ENCODE results near the gene TTC28.
"Not testable (repeated sequence)": the region's sequence is repeated elsewhere in the genome, so short reads cannot be mapped to it uniquely, and the experiment has no call there.

TTC28 gene

GRCh38 chr22:28553108-28553866, 126.4 kb downstream of the TTC28 start:
- DNase-seq = not testable (repeated sequence)

DNA sequence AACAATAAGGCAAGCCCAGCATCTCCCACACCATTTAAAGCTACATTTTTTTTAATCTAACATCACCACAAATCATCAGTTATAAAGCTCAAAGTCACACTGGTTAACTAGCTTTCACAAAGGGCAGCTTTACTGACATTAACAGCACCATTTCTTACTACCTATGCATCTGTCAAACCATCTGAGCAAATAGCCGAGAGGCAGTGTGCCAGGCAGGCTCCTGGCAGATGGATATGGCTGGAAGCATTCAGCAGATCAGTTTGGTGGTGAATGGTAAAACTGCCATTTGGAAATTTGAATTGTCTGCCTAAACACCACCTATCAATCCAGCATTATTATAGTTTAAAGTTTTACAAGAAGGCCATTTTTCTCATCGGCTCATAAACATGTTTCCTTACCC, 131.2 kb downstream of the TTC28 start:
- DNase-seq = no peak

- no peak for DNase-seq
Observed at GRCh38 chr22:28547132-28547842, 132.4 kb downstream of the TTC28 start.

- DNase-seq = no peak
Observed at GRCh38 chr22:28544431-28544868, 135.2 kb downstream of the TTC28 start.

DNA sequence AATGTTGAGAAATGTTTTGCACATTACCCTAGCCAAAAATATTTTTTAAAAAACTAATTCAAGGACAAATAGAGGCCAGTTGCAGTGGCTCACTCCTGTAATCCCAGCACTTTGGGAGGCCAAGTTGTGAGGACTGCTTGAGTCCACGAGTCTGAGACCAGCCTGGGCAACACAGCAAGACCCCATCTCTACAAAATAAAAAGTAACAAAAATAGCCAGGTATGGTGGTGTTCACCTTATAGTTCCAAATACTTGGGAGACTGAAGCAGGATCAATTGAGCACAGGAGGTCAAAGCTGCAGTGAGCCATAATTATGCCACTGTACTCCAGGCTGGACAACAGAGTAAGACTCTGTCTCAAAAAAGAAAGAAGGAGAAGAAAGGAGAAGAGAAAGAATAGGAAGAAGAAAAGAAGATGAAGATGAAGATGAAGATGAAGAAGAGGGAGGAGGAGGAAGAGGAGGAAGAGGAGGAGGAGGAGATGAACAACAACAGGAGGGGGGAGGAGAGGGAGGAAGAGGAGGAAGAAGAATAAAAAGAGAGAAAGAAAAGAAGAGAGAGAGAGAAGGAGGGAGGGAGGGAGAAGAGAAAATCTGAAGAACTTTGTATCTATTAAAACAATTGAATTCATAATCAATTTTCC, 136.5 kb downstream of the TTC28 start:
- no peak for DNase-seq

GRCh38 chr22:28541137-28541536, 138.5 kb downstream of the TTC28 start:
- no peak for DNase-seq

- DNase-seq = no peak
Observed at GRCh38 chr22:28538922-28539321, 140.7 kb downstream of the TTC28 start.

DNA sequence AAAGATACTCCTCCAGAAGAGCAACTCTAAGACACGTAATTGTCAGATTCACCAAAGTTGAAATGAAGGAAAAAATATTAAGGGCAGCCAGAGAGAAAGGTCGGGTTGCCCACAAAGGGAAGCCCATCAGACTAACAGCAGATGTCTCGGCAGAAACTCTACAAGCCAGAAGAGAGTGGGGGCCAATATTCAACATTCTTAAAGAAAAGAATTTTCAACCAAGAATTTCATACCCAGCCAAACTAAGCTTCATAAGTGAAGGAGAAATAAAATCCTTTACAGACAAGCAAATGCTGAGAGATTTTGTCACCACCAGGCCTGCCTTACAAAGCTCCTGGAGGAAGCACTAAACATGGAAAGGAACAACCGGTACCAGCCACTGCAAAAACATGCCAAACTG, 149.1 kb downstream of the TTC28 start:
- not testable (repeated sequence) for DNase-seq

- DNase-seq = not testable (repeated sequence)
Observed at GRCh38 chr22:28529144-28529543, 150.5 kb downstream of the TTC28 start.

- no peak for DNase-seq
Observed at GRCh38 chr22:28521451-28521850, 158.2 kb downstream of the TTC28 start.

GRCh38 chr22:28514321-28514821, 165.3 kb downstream of the TTC28 start:
- no peak for DNase-seq

DNA sequence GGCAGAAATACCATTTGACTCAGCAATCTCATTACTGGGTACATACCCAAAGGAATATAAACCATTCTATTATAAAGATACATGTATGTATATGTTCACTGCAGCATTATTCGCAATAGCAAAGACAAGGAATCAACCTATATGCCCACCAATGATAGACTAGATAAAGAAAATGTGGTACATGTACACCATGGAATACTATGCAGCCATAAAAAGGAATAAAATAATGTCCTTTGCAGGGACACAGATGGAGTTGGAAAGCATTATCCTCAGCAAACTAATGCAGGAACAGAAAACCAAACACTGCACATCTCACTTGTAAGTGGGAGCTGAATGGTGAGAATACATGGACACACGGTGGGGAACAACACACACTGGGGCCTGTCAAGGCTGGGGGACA, 167.3 kb downstream of the TTC28 start:
- not testable (repeated sequence) for DNase-seq

- no peak for DNase-seq
Observed at GRCh38 chr22:28507896-28508295, 171.7 kb downstream of the TTC28 start.

DNA sequence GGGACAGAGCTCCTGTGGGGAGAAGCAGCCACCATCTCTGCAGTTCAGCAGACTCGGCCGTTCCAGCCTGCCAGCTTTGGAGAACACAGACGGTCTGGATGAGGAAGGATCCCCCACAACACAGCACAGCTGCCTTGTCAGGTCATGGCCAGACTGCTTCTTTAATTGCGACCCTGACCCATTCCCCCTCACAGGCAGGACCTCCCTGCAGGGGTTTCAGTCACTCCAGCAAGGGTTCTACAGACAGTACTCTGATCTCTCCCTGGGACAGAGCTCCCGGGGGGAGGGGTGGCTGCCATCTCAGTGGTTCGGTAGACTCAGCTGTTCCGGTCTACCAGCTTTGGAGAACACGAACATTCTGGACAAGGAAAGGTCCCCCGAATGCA, 173.5 kb downstream of the TTC28 start:
- DNase-seq = no peak

GRCh38 chr22:28505416-28506149, 174.1 kb downstream of the TTC28 start:
- no peak for DNase-seq

- no peak for DNase-seq
Observed at GRCh38 chr22:28500006-28500405, 179.6 kb downstream of the TTC28 start.

DNA sequence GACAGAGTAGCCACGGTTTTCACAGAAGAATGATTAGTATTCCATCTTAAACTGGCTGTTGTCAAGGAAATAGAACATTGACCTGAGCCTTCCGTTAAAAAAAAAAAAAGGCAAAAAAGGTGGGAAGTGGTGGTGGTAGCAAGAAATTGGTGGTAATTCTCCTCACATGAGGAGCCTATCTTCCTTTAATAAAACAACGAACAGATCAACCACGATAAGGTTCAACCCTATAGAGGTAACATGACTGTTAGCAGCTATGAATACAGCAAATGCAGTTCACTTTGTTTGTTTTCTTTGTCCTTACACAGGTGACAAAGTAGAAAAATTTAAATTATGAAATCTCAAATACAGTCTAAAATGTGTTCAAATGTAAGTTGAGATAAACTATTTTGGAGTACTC, 181.6 kb downstream of the TTC28 start:
- no peak for DNase-seq

DNA sequence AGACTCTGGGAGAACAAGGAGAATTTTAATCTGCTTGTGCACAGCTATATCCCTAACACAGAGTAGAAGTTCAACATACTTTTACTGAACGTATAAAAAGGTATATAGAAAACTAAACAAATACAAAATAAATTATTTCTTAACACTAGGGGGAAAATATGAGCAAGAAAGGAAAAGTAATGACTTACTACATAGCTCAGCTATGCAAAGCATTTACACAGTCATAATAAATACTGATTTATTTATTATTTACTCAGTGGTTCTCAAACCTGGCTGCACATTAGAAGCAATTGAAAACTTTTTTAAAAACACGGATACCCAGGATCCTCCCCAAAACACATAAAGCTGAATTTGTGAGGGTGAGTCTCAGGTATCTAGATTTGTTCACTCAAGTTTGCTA, 182.5 kb downstream of the TTC28 start:
- DNase-seq = no peak

- not testable (repeated sequence) for DNase-seq
Observed at GRCh38 chr22:28491289-28491688, 188.4 kb downstream of the TTC28 start.

DNA sequence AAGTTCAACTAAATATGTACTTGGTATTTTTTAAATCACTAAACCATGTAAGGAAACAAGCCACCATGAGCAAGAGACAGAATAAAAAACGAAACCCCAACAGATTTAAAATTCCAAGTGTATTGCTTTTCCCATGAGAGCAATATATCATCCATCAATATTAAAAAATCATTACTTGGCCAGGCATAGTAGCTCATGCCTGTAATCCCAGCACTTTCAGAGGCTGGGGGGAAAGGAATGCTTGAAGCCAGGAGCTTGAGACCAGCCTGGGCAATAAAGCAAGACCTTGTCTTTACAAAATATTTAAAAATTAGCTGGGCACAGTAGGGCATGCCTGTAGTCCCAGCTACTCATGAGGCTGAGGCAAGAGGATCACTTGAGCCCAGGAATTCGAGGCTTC, 190.8 kb downstream of the TTC28 start:
- DNase-seq = no peak

DNA sequence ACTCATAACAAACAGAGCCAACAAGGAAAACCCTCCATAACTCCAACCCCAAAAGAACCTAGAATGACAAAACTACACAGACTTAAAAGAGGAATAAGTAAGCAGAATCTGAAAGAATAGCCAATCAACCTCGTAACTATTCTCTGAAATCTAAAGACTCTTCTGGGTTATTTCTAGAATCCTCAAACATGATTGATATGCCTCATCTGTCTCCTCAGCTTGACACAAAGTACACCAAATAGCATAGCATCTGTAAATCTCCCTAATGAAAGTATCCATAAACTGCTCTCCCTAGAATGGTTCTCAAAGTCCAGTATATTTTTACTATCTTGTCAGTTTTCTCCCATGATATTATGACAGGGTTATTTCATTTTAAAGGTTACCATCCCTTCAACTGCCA, 195.0 kb downstream of the TTC28 start:
- no peak for DNase-seq

DNA sequence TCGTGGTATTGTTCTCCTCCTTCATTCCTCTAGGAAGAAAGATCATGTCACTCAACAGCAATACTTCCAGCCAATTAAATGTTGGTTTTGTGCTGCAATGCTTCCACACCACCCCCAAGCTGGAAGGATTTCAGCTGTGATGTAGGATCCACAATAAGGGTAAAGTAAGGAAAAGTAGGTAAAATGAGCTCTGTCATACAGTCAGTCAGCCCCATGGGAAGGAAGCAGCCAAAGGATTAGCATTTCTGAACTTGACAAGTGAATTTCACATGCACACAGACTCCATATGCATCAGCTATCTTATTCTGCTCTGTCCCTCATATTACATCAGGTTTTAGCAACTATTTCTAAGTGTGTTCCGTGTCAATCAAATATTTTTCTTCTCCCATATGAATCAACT, 197.9 kb downstream of the TTC28 start:
- no peak for DNase-seq

All from CD4-positive, alpha-beta T cell treated with Interleukin-1 beta for 1 hour (primary cell).